GM18867 (cell line): Measurements from ENCODE around the gene RAB3IL1.

Source experiments
- ATAC-seq: cut with Tn5 transposase; IDR thresholded peaks from one replicate; pipeline ENCODE4 v1.9.1; 2021; ENCODE audit warnings: mild to moderate bottlenecking, moderate library complexity; ENCODE audit not compliant: unreplicated experiment

The RAB3IL1 gene

DNA sequence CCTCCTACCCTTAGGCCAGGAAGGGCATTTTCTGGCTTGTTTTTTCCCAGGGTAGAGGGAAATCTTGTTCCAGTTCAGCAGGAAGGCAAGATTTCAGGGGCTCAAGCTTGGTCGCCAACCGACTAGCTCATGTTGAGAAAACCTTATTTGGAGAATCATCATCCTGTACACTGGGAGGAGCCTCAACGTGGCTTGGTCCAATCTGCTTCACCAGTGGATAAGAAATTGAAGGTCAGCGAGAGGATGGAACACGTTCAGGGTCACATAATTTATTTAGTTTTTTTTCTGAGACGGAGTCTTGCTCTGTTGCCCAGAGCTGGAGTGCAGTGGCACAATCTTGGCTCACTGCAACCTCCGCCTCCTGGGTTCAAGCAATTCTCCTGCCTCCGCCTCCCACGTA lies 68.7 kb downstream of the RAB3IL1 start:
- no peak for ATAC-seq

DNA sequence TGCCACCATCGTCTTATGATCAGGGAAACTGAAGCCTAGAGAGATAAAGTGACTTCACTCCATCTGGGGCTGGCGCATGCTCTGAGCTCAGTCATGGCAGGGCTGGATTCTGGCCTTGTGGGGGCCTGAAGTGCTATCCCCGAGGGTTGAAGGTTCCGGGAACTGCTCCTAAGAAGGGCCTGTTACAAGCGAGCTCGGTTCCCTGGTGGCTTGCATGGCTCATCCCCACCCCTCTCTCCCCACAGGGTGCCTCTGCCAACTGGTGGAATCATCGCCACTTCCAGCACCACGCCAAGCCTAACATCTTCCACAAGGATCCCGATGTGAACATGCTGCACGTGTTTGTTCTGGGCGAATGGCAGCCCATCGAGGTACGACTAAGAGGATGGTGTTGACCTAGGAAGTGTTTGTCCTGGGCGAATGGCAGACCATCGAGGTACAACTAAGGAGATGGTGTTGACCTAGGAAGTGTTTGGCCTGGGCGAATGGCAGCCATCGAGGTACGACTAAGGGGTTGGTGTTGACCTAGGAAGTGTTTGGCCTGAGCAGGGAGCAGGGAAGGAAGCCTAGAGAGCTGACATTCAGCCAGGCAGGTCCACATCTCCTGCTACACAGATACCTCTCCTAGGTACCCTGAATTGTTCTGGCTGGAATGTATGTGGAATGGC lies 69.3 kb downstream of the RAB3IL1 start:
- no peak for ATAC-seq
